Progenitor cell of endocrine pancreas (in vitro differentiated cells): ENCODE measurements around the gene CD300LB. TPM values are rescaled to one million over a fixed set of nuclear protein-coding genes. Genes with fewer than 3 reads are reported as not detected.

Source experiments
- DNase-seq: peaks from one replicate; pipeline ENCODE4 v3.0.0; 2021; ENCODE audit warnings: low spot score; ENCODE audit not compliant: unreplicated experiment
- H3K27ac Mint-ChIP-seq: 2 replicates; pipeline ENCODE4 v1.8.0; 2021; ENCODE audit warnings: mild to moderate bottlenecking, moderate library complexity, mixed read lengths
- H3K27me3 Mint-ChIP-seq: 2 replicates; pipeline ENCODE4 v1.8.0; 2021; ENCODE audit warnings: mixed read lengths
- H3K36me3 Mint-ChIP-seq: 2 replicates; pipeline ENCODE4 v1.8.0; 2022; ENCODE audit warnings: mixed read lengths; ENCODE audit not compliant: insufficient read depth
- H3K4me1 Mint-ChIP-seq: 2 replicates; pipeline ENCODE4 v1.8.0; 2021; ENCODE audit warnings: low read depth, mixed read lengths
- H3K4me3 Mint-ChIP-seq: 2 replicates; pipeline ENCODE4 v1.8.0; 2021; ENCODE audit warnings: low read depth, mild to moderate bottlenecking, moderate library complexity, mixed read lengths
- H3K9me3 Mint-ChIP-seq: 2 replicates; pipeline ENCODE4 v1.8.0; 2021; ENCODE audit warnings: low read depth, mixed read lengths
- total RNA-seq: library from RNA; stranded (reverse); gene quantifications from 2 replicates; pipeline ENCODE4 v1.2.1, GENCODE V29; 2021
- TF ChIP-seq, protein P1 (sequence below): fragments of 200-600 bp; sonication (generic); IDR thresholded peaks from one replicate; pipeline ENCODE4 v1.5.0; 2021; ENCODE audit warnings: antibody characterized with exemption, mild to moderate bottlenecking; ENCODE audit not compliant: unreplicated experiment

Gene CD300LB
- total RNA-seq, 1 donor from 2014 or later = not detected

DNA sequence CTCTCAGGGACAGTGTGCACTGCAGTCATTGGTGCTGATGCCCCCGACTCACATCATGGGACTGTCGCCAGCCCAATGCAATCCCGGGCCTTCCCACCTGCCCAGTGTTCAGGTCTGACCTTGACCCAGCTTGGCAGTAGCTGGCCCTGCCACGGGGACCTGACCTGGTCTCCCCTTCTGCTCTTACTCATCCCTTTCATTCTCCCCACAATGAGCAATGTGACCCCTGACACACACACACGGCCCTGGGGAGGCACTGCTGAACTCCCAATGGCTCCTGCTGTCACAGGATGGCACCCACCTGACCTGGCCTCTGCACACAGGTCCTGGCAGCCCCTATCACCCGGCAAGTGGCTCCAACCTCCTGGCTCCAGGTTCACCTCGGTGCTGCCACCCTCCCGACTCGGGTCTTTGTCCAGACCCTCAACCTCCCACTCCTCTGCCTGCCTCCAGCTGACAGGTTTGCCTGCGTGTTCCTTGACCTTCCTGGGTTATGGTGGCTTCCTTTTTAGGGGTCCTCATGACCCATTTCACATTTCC lies 8.1 kb upstream of the CD300LB start:
- no peak for DNase-seq
- Mint-ChIP-seq H3K4me3 (no peak overlapping the region), H3K36me3 (no peaks in the 10 kb centered on the region), H3K9me3 (no peaks in the 10 kb centered on the region), H3K27me3 (peaks cover 38% of the 10 kb centered on the region), H3K27ac (no peak overlapping the region), H3K4me1 (no peaks in the 10 kb centered on the region)
- TF ChIP-seq, protein P1, sequence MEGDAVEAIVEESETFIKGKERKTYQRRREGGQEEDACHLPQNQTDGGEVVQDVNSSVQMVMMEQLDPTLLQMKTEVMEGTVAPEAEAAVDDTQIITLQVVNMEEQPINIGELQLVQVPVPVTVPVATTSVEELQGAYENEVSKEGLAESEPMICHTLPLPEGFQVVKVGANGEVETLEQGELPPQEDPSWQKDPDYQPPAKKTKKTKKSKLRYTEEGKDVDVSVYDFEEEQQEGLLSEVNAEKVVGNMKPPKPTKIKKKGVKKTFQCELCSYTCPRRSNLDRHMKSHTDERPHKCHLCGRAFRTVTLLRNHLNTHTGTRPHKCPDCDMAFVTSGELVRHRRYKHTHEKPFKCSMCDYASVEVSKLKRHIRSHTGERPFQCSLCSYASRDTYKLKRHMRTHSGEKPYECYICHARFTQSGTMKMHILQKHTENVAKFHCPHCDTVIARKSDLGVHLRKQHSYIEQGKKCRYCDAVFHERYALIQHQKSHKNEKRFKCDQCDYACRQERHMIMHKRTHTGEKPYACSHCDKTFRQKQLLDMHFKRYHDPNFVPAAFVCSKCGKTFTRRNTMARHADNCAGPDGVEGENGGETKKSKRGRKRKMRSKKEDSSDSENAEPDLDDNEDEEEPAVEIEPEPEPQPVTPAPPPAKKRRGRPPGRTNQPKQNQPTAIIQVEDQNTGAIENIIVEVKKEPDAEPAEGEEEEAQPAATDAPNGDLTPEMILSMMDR = no peak

DNA sequence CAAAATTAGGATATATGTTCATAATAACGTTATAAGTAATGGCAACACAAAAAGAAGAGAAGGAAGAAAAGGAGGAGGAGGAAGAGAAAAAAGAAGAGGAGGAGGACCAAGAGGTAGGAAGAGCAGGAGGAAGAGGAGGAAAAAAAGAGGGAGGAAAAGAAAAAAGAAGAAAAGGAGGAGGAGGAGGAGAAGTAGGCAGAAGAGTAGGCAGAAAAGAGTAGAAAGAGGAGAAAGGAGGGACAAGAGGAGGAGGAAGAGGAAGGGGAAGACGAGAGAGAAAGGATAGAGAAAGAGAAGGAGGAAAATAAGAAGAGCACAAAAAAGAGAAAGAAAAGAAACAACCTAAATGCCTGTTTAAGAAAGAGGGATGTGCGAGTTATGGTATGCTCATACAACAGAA lies 5.6 kb upstream of the CD300LB start:
- H3K9me3 Mint-ChIP-seq = no peaks in the 10 kb centered on the region
- H3K4me3 Mint-ChIP-seq = no peak overlapping the region
- H3K36me3 Mint-ChIP-seq = no peaks in the 10 kb centered on the region
- DNase-seq = no peak
- no peak overlapping the region for H3K27ac Mint-ChIP-seq
- TF ChIP-seq, protein P1 = no peak
- H3K27me3 Mint-ChIP-seq = peaks cover 38% of the 10 kb centered on the region
- no peaks in the 10 kb centered on the region for H3K4me1 Mint-ChIP-seq

DNA sequence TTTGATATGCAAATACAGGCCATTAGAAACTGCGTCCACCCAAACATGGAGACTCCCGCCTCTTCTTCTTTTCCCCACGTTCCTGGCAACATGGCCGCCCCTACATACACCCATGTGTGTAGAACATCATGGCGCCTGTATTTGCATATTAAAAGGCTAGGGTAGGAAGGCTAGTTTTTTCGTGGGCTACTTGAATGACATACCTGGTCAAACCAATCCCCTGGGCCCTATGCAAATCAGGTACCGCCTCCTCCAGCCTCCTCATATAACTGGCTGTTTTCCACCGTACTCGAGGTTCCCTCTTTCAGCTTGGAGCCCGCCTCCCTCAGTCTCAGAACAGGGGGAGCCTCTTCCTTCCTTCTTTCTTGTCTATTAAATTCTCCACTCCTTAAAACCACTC lies 840 bp upstream of the CD300LB start:
- H3K27me3 Mint-ChIP-seq = peaks cover 32% of the 10 kb centered on the region

DNA sequence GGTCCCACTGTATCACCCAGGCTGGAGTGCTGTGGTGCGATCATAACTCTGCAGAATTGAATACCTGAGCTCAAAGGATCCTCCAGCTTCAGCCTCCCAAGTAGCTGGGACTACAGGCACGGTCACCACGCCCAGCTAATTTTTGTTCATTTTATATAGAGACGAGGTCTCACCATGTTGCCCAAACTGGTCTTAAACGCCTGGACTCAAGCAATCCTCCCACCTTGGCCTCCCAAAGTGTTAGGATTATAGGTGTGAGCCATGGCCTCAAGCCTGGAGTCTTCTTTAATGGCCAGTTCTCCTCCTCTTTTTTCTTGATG lies 484 bp downstream of the CD300LB start:
- no peaks in the 10 kb centered on the region for H3K36me3 Mint-ChIP-seq
- no peak overlapping the region for H3K4me3 Mint-ChIP-seq
- TF ChIP-seq, protein P1 = no peak
- H3K27me3 Mint-ChIP-seq = peaks cover 29% of the 10 kb centered on the region
- H3K4me1 Mint-ChIP-seq = no peaks in the 10 kb centered on the region
- no peak for DNase-seq
- no peak overlapping the region for H3K27ac Mint-ChIP-seq
- H3K9me3 Mint-ChIP-seq = no peaks in the 10 kb centered on the region

More for the DNA sequence above, 840 bp upstream of the CD300LB start:
- Mint-ChIP-seq H3K36me3 (no peaks in the 10 kb centered on the region), H3K27ac (no peak overlapping the region), H3K9me3 (no peaks in the 10 kb centered on the region), H3K4me1 (no peaks in the 10 kb centered on the region), H3K4me3 (no peak overlapping the region)
- DNase-seq = no peak
- TF ChIP-seq, protein P1 = no peak

DNA sequence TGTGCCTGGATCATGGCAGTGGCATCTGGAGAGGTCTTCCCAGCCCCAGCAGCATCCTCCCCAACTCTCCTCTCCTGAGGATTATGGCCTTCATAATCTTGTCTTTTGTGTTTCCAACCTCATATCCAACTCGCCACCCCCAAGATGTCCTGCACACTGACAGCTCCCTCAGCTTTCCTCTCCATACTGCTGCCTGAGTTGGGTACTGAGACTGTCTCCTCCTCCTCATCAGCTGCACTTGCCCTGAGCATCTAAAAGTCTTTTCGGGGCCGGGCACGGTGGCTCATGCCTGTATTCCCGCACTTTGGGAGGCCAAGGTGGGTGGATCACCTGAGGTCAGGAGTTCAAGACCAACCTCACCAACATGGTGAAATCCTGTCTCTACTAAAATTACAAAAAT lies 2.0 kb downstream of the CD300LB start:
- Mint-ChIP-seq H3K9me3 (no peaks in the 10 kb centered on the region), H3K36me3 (no peaks in the 10 kb centered on the region), H3K4me3 (no peak overlapping the region), H3K4me1 (no peaks in the 10 kb centered on the region), H3K27me3 (peaks cover 38% of the 10 kb centered on the region), H3K27ac (no peak overlapping the region)
- TF ChIP-seq, protein P1 = no peak
- DNase-seq = no peak
